Activated CD4-positive, alpha-beta T cell treated with anti-CD3 and anti-CD28 coated beads, Interleukin-2, amount 10 ng/mL, durations not matched to agents 24 days and 14 days (primary cell): ENCODE data around the gene DAPL1. TPM values are rescaled to one million over a fixed set of nuclear protein-coding genes. Genes with fewer than 3 reads are reported as not detected.
"Not testable (repeated sequence)": the region's sequence is repeated elsewhere in the genome, so short reads cannot be mapped to it uniquely, and the experiment has no call there.

Source experiments
- DNase-seq: peaks from one replicate; pipeline ENCODE4 v3.0.0; 2022
- H3K27ac Mint-ChIP-seq: one replicate; pipeline ENCODE4 v1.8.0; 2022; ENCODE audit warnings: mild to moderate bottlenecking, mixed read lengths
- H3K27me3 Mint-ChIP-seq: one replicate; pipeline ENCODE4 v1.8.0; 2022; ENCODE audit warnings: mixed read lengths
- H3K36me3 Mint-ChIP-seq: one replicate; pipeline ENCODE4 v1.8.0; 2022; ENCODE audit warnings: low read depth, mild to moderate bottlenecking, mixed read lengths
- H3K4me1 Mint-ChIP-seq: one replicate; pipeline ENCODE4 v1.8.0; 2021; ENCODE audit warnings: mixed read lengths
- H3K4me3 Mint-ChIP-seq: one replicate; pipeline ENCODE4 v1.8.0; 2022; ENCODE audit warnings: mild to moderate bottlenecking, moderate library complexity, mixed read lengths
- H3K9me3 Mint-ChIP-seq: one replicate; pipeline ENCODE4 v1.8.0; 2021; ENCODE audit warnings: mixed read lengths
- intact Hi-C: fragments of 100-400 bp; cut with micrococcal nuclease; formaldehyde crosslinking; loops from one replicate; pipeline ENCODE4 v1.15.1; 2023
- total RNA-seq: library from RNA; stranded (reverse); gene quantifications from 2 replicates; pipeline ENCODE4 v1.2.3, GENCODE V29; 2022

Gene DAPL1
- total RNA-seq, 1 donor from 2014 or later, result not detected

GRCh38 chr2:158818511-158818910 is 23.4 kb downstream of the DAPL1 start:
- Mint-ChIP-seq H3K27ac (no peak overlapping the region), H3K36me3 (no peaks in the 10 kb centered on the region), H3K4me3 (no peak overlapping the region), H3K9me3 (no peaks in the 10 kb centered on the region), H3K27me3 (peaks cover 6% of the 10 kb centered on the region), H3K4me1 (no peaks in the 10 kb centered on the region)
- intact Hi-C loops, result no loop called here
- DNase-seq, result no peak

DNA sequence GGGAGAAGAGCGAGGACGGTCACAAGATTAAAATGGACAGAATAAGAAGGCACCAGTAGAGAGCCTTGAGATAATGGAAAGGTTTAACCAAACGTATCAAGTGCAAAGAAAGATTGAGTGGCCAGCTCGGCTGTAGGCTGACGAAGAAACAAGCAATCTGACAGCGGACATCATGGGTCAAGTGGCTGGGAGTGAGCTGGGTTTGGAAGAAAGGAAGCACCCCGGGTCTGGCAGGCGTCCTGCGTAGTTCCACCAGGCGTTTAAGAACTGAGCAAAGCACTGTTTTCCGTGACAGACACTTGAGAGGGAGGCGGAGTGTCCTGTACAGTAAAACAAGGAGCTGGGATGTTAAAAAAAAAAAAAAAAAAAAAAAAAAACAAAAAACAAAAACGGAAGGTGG is 27.1 kb downstream of the DAPL1 start:
- H3K4me1 Mint-ChIP-seq, result no peaks in the 10 kb centered on the region
- H3K9me3 Mint-ChIP-seq, result no peaks in the 10 kb centered on the region
- H3K36me3 Mint-ChIP-seq, result no peaks in the 10 kb centered on the region
- no peak overlapping the region for H3K4me3 Mint-ChIP-seq
- no peaks in the 10 kb centered on the region for H3K27me3 Mint-ChIP-seq
- DNase-seq, result no peak
- H3K27ac Mint-ChIP-seq, result no peak overlapping the region
- intact Hi-C loops, result no loop called here

- Mint-ChIP-seq H3K27me3 (no peaks in the 10 kb centered on the region), H3K9me3 (no peaks in the 10 kb centered on the region), H3K4me1 (no peaks in the 10 kb centered on the region), H3K4me3 (no peak overlapping the region), H3K36me3 (no peaks in the 10 kb centered on the region), H3K27ac (no peak overlapping the region)
- intact Hi-C loops, result no loop called here
- no peak for DNase-seq
These were observed 28.5 kb downstream of the DAPL1 start for GRCh38 chr2:158823486-158824237.

DNA sequence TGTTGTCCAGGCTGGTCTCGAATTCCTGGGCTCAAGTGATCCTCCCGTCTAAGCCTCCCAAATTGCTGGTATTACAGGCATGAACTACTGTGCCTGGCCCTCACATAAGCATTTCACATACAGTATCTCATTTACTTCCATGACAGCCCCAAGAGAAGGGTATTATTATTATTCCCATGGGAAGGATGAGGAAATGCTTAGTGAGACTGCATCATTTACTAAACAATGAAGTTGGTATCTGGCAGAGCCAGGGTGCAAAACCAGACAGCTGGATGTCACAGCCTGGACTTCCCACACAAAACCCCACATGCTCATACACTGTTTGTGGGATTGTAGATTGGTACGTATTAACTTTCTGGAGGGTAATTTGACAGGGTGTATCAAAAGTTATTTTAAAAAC is 29.9 kb downstream of the DAPL1 start:
- H3K27me3 Mint-ChIP-seq, result no peaks in the 10 kb centered on the region
- no peaks in the 10 kb centered on the region for H3K36me3 Mint-ChIP-seq
- H3K4me1 Mint-ChIP-seq, result no peaks in the 10 kb centered on the region
- no peaks in the 10 kb centered on the region for H3K9me3 Mint-ChIP-seq
- H3K27ac Mint-ChIP-seq, result no peak overlapping the region
- no peak for DNase-seq
- intact Hi-C loops, result no loop called here
- H3K4me3 Mint-ChIP-seq, result no peak overlapping the region

- no peak for DNase-seq
- H3K36me3 Mint-ChIP-seq, result no peaks in the 10 kb centered on the region
- no peak overlapping the region for H3K4me3 Mint-ChIP-seq
- H3K9me3 Mint-ChIP-seq, result no peaks in the 10 kb centered on the region
- no peaks in the 10 kb centered on the region for H3K4me1 Mint-ChIP-seq
- no peak overlapping the region for H3K27ac Mint-ChIP-seq
- intact Hi-C loops, result no loop called here
- H3K27me3 Mint-ChIP-seq, result peaks cover 2% of the 10 kb centered on the region
These were observed 31.8 kb downstream of the DAPL1 start for GRCh38 chr2:158826965-158827364.

GRCh38 chr2:158828378-158829164 is 33.5 kb downstream of the DAPL1 start:
- H3K4me1 Mint-ChIP-seq, result no peaks in the 10 kb centered on the region
- H3K9me3 Mint-ChIP-seq, result no peaks in the 10 kb centered on the region

GRCh38 chr2:158829167-158829566 is 34.0 kb downstream of the DAPL1 start:
- Mint-ChIP-seq H3K27ac (no peak overlapping the region), H3K27me3 (peaks cover 2% of the 10 kb centered on the region), H3K4me3 (no peak overlapping the region), H3K9me3 (no peaks in the 10 kb centered on the region), H3K36me3 (no peaks in the 10 kb centered on the region), H3K4me1 (no peaks in the 10 kb centered on the region)
- intact Hi-C loops, result no loop called here
- no peak for DNase-seq

More at GRCh38 chr2:158828378-158829164, 33.5 kb downstream of the DAPL1 start:
- intact Hi-C loops, result no loop called here
- Mint-ChIP-seq H3K36me3 (no peaks in the 10 kb centered on the region), H3K27ac (no peak overlapping the region), H3K27me3 (peaks cover 2% of the 10 kb centered on the region), H3K4me3 (no peak overlapping the region)
- DNase-seq, result no peak

DNA sequence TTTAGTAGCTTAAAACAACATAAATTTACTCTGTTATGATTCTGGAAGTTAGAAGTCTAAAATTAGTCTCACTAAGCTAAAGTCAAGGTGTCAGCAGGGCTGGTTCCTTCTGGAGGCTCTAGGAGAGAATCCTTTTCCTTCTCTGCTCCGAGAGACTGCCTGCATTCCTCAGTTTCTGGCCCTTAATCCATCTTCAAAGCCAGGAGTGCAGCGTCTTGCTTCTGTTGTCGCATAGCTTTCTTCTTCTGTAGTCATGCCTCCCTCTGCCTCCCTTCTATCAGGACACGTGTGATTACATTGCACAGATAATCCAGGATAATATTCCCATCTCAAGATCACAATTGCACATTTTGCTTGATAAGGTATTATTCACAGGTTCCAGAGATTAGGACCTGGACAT is 35.1 kb downstream of the DAPL1 start:
- no peak for DNase-seq
- H3K4me1 Mint-ChIP-seq, result no peaks in the 10 kb centered on the region
- no peak overlapping the region for H3K4me3 Mint-ChIP-seq
- peaks cover 2% of the 10 kb centered on the region for H3K27me3 Mint-ChIP-seq
- intact Hi-C loops, result no loop called here
- no peaks in the 10 kb centered on the region for H3K9me3 Mint-ChIP-seq
- H3K36me3 Mint-ChIP-seq, result no peaks in the 10 kb centered on the region
- H3K27ac Mint-ChIP-seq, result no peak overlapping the region

DNA sequence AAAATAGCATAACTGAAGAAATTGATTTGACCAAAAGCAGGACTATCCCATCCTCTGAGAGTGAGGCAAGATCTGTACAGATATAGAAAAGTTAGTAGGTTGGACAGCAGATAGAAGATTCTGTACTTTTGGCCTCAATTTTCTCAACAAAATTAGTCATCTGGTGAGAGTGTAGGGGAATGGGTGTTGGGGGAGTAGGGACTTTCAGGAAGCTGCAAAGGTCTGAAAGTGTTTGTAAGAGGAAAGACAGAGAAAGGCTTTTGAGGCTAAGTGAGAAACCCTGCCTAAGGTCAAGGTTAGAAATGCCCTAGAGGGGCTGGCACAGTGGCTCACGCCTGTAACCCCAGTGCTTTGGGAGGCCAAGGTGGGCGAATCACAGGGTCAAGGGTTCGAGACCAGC is 40.3 kb downstream of the DAPL1 start:
- intact Hi-C loops, result no loop called here
- Mint-ChIP-seq H3K36me3 (no peaks in the 10 kb centered on the region), H3K4me1 (no peaks in the 10 kb centered on the region), H3K27me3 (peaks cover under 1% of the 10 kb centered on the region), H3K4me3 (no peak overlapping the region), H3K27ac (no peak overlapping the region), H3K9me3 (no peaks in the 10 kb centered on the region)
- no peak for DNase-seq

- DNase-seq, result no peak
- Mint-ChIP-seq H3K36me3 (no peaks in the 10 kb centered on the region), H3K4me1 (no peaks in the 10 kb centered on the region), H3K9me3 (no peaks in the 10 kb centered on the region), H3K27me3 (peaks cover 1% of the 10 kb centered on the region), H3K27ac (no peak overlapping the region), H3K4me3 (no peak overlapping the region)
- intact Hi-C loops, result no loop called here
These were observed 42.5 kb downstream of the DAPL1 start for GRCh38 chr2:158837645-158838044.

GRCh38 chr2:158841850-158842249 is 46.7 kb downstream of the DAPL1 start:
- Mint-ChIP-seq H3K36me3 (no peaks in the 10 kb centered on the region), H3K4me3 (no peak overlapping the region), H3K27ac (no peak overlapping the region), H3K9me3 (no peaks in the 10 kb centered on the region), H3K4me1 (no peaks in the 10 kb centered on the region), H3K27me3 (peaks cover 7% of the 10 kb centered on the region)
- intact Hi-C loops, result no loop called here
- DNase-seq, result no peak

DNA sequence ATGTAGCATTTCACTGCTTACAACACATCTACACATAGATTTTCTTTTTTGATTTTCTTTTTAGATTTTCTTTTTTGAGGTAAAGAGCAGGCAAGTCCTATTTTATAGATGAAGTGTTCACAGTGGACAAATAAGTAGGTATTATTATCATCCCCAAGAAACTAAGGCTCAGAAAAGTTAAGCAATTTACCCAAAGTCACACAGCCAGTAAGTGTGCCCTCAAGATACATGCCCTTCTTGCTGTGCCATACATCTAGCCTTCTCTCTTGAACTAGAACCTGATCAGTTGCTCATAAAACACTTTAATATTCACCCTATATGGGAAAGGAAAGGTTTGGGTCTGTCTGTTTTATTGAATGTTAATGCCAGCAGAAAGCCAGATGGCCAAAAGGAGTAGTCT is 50.3 kb downstream of the DAPL1 start:
- DNase-seq, result no peak
- Mint-ChIP-seq H3K36me3 (no peaks in the 10 kb centered on the region), H3K4me1 (no peaks in the 10 kb centered on the region), H3K9me3 (no peaks in the 10 kb centered on the region), H3K4me3 (no peak overlapping the region), H3K27ac (no peak overlapping the region), H3K27me3 (peaks cover 7% of the 10 kb centered on the region)
- intact Hi-C loops, result no loop called here

DNA sequence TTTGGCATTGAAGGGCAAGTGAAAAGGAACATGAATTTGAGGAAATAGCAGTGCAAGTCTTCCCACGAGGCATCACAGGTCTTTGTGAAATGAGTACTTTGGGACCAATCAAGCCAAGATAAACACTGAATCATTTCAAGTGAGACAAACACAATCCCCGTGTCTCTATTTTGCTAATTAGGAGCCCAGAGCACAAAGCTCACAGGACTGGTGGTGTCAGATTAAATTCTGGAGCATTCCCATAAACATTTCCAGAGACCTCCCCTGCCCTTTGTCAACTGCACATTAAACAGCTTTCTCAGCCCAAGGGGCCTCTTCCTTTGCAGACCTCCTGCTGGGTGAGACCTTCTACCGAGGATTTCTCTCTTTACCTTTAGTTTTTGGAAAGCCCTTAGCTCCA is 50.7 kb downstream of the DAPL1 start:
- H3K9me3 Mint-ChIP-seq, result no peaks in the 10 kb centered on the region
- no peak overlapping the region for H3K4me3 Mint-ChIP-seq
- DNase-seq, result no peak
- no peaks in the 10 kb centered on the region for H3K36me3 Mint-ChIP-seq
- H3K4me1 Mint-ChIP-seq, result no peaks in the 10 kb centered on the region
- H3K27ac Mint-ChIP-seq, result no peak overlapping the region
- peaks cover 7% of the 10 kb centered on the region for H3K27me3 Mint-ChIP-seq
- intact Hi-C loops, result no loop called here

DNA sequence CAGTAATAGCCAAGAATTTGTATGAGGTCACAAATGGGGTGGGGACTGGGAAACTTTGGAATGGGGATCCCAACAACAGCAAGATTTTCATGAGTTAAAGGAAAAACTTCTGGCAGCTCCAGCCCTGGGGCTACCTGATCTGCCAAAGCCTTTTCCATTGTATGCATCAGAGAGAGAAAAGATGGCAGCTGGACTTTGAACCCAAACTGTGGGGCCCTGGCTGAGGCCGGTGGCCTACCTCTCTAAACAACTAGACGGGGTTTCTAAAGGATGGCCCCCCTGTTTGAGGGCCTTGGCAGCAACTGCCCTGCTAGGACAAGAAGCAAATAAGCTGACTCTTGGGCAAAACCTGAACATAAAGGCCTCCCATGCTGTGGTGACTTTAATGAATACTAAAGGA is 52.4 kb downstream of the DAPL1 start:
- H3K9me3 Mint-ChIP-seq, H3K36me3 Mint-ChIP-seq, H3K27ac Mint-ChIP-seq, H3K4me3 Mint-ChIP-seq, H3K27me3 Mint-ChIP-seq, DNase-seq, intact Hi-C loops, H3K4me1 Mint-ChIP-seq: not testable (repeated sequence)
